Coronary artery (tissue), 2 donors: ENCODE measurements around the gene TLCD5.

Experiments used
- DNase-seq: peaks from one replicate; pipeline ENCODE4 v3.0.0-alpha.2; 2017; ENCODE audit warnings: low spot score
- H3K27ac ChIP-seq, 2 donors: fragments of 200-600 bp; sonication (generic); one replicate each; pipeline ENCODE4 v1.5.1; 2016 to 2019
- H3K4me3 ChIP-seq: fragments of 200-600 bp; sonication (generic); 2 replicates; pipeline ENCODE4 v1.5.1; 2016; ENCODE audit warnings: mild to moderate bottlenecking, moderate library complexity
- TF ChIP-seq, protein P1 (sequence below): fragments of 200-600 bp; sonication (generic); IDR thresholded peaks from one replicate; pipeline ENCODE4 v1.5.1; 2019; ENCODE audit warnings: antibody characterized with exemption

Gene TLCD5

DNA sequence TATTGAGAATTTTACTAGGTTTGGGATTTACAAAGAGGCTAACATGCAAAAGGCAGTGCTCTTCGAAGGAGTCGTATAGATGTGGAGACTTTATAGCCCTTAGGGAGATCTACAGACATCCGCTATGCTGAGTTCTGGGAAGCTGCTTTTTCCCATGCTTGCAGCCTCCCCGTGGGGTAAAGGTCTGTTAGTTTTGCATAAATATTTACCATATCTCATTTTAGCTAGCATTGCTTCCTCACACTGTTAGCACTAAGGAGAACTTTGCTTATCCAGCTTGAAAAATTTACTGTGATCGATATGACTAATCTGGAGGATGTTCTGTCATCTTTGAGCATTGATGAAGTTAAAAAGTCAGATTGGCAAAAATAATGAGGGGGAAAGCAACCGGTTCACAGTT lies 29.7 kb downstream of the TLCD5 start:
- no peak for DNase-seq
- H3K27ac ChIP-seq: no peak overlapping the region
- TF ChIP-seq, protein P1, sequence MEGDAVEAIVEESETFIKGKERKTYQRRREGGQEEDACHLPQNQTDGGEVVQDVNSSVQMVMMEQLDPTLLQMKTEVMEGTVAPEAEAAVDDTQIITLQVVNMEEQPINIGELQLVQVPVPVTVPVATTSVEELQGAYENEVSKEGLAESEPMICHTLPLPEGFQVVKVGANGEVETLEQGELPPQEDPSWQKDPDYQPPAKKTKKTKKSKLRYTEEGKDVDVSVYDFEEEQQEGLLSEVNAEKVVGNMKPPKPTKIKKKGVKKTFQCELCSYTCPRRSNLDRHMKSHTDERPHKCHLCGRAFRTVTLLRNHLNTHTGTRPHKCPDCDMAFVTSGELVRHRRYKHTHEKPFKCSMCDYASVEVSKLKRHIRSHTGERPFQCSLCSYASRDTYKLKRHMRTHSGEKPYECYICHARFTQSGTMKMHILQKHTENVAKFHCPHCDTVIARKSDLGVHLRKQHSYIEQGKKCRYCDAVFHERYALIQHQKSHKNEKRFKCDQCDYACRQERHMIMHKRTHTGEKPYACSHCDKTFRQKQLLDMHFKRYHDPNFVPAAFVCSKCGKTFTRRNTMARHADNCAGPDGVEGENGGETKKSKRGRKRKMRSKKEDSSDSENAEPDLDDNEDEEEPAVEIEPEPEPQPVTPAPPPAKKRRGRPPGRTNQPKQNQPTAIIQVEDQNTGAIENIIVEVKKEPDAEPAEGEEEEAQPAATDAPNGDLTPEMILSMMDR: no peak
- H3K4me3 ChIP-seq: no peak overlapping the region

DNA sequence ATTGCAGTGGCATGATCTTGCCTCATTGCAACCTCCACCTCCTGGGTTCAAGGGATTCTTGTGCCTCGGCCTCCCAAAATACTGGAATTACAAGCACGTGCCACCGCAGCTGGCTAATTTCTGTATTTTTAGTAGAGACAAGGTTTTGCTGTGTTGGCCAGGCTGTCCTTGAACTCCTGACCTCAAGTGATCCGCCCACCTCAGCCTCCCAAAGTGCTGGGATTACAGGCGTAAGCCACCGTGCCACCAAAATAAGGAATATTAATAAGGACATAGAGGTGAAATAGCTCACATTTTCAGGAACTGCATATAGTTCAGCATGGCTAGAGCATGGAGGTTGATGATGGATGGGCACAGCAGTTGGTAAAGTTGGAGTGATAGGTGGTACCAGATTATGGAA lies 32.5 kb downstream of the TLCD5 start:
- Histone ChIP-seq H3K4me3 (no peak overlapping the region), H3K27ac (no peak overlapping the region)
- no peak for DNase-seq
- TF ChIP-seq, protein P1: no peak

DNA sequence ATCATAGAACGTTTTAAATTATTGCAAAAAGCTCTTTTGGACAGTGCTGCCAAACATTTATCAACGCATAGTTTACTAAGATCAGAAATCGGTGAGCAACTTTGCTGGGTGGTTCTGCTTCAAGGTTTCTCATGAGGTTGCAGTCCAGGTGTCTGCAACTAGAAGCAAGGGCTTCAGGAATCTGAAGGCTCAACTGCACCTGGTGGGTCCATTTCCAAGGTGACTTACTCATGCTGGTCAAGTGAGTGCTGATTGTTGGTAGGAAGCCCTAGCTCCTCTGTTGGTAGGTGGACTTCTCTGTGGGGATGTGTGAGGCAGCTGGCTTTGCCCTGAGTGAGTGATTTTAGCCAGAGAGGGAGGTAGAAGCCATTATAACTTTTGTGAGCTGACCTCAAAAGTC lies 33.6 kb downstream of the TLCD5 start:
- Histone ChIP-seq H3K4me3 (no peak overlapping the region), H3K27ac (no peak overlapping the region)
- no peak for DNase-seq
- TF ChIP-seq, protein P1: no peak

DNA sequence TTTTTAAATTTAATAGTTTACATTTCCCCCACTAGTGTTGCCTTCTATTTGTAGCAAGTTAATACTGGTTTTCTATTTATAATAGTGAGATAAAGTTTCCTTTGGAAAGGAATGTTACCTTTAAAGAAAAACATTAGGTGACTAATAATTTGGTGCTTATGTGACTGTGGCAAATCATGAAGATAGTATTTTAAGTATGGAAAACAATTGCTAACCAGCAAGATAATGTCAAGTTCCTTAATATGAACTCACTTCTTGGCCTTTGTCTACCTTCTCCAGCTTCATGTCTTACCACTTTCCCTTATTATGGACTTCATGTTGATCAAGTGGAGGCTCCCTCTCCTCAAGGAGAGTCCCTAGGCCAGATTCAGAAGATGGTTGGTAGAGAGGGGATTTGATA lies 38.3 kb downstream of the TLCD5 start:
- Histone ChIP-seq H3K4me3 (no peak overlapping the region), H3K27ac (no peak overlapping the region)
- DNase-seq: no peak
- TF ChIP-seq, protein P1: no peak

DNA sequence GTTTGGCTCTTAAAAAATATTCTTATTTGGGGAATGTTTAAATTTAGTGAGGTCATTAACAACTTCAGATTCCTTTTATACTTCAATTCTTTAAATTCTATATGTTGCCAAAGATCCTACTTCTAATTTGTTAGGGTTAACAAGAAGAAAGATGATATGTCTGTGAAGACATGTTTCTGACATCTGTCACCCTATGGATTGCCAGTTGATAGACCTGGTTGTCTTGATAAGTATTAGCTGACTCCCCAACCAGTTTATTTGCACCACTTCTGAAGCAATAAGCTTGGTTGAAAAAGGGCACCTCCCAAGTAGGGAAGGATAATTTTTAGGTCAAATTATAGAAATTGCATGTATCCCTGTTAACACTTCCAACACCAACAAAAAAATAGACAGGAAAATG lies 40.4 kb downstream of the TLCD5 start:
- Histone ChIP-seq H3K4me3 (no peak overlapping the region), H3K27ac (no peak overlapping the region)
- no peak for DNase-seq
- TF ChIP-seq, protein P1: no peak

DNA sequence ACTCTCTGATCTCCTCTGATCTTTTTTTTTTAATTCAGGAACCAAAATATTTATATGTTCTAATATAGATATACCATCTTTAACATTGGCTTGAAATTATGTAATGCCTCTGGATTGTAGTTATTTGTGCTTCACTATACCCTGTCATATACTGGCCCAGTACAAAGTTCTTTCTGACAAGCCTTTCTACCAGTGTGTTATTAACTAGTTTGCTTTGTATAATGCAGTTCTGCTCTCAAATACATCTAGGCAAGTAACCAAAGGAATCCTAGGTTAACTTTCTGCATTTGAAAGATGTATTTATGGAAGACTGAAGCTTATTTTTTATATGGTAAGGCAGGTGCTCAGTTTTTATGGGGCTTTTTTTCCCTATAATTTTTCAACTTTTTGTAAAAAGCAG lies 47.2 kb downstream of the TLCD5 start:
- TF ChIP-seq, protein P1: no peak
- Histone ChIP-seq H3K27ac (no peak overlapping the region), H3K4me3 (no peak overlapping the region)
- DNase-seq: no peak

DNA sequence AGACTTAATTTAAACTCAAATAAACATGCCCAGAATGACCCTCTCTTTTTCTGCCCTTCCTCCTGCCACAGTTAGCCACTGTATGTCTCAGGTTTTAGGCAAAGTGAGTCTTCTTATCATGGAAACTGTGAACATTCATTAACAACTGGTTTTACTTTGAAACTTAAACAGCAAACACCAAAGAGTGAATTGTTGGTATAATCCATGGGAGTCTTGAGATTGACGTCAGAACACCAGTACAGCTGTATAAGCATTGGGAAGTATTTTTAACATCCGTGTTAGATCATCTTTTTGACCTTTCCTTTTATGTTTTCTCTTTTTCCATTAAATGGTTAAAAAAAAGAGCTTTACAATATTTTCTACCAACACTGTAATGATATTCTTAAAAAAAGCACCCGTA lies 50.0 kb downstream of the TLCD5 start:
- TF ChIP-seq, protein P1: no peak
- no peak overlapping the region for H3K27ac ChIP-seq
- no peak for DNase-seq

More for the DNA sequence above, 50.0 kb downstream of the TLCD5 start:
- H3K4me3 ChIP-seq: no peak overlapping the region
